HUES6 (cell line): ENCODE data around the gene CYP24A1.
A peak's percentile ranks its signal among the peaks of the same experiment; 100 is the strongest.
"Not testable (repeated sequence)": the region's sequence is repeated elsewhere in the genome, so short reads cannot be mapped to it uniquely, and the experiment has no call there.

Source experiments
- H3K27ac ChIP-seq: 2 replicates; pipeline ENCODE4 v1.7.0; 2013; ENCODE audit warnings: low read depth, mild to moderate bottlenecking, low read length, inconsistent platforms
- H3K27me3 ChIP-seq: 2 replicates; pipeline ENCODE4 v1.6.1; 2013; ENCODE audit warnings: low read length; ENCODE audit not compliant: control insufficient read depth, insufficient read depth
- H3K36me3 ChIP-seq: 2 replicates; pipeline ENCODE4 v1.6.1; 2013; ENCODE audit warnings: low read length; ENCODE audit not compliant: control insufficient read depth, insufficient read depth
- H3K4me1 ChIP-seq: 2 replicates; pipeline ENCODE4 v1.6.1; 2013; ENCODE audit warnings: low read length; ENCODE audit not compliant: control insufficient read depth, insufficient read depth
- H3K4me3 ChIP-seq: 2 replicates; pipeline ENCODE4 v1.5.1; 2013; ENCODE audit warnings: low read depth, low read length
- H3K9ac ChIP-seq: one replicate; pipeline ENCODE4 v1.6.1; 2013; ENCODE audit warnings: mild to moderate bottlenecking, low read length
- H3K9me3 ChIP-seq: 2 replicates; pipeline ENCODE4 v1.6.1; 2013; ENCODE audit warnings: low read depth, low read length; ENCODE audit not compliant: control insufficient read depth, insufficient read depth

Gene CYP24A1

DNA sequence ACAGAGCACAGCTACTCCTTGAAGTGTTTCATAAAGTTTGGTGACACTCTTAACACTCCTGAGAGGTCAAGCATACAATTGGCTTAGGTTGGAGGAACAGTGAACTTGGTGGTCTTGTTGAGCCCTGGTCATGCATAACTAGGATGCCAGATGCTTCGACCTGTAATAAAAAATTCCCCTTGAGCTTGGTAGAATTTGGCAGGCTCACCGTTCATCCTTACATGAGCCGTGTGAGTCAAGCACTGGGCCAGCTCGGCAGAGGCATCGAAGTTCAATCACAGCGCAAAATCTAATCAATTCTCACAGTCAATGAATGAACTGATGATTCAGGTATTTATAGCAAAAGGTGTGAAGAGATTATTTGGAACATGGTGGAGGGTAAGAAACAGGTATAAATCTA, 33.7 kb downstream of the CYP24A1 start:
- Histone ChIP-seq H3K36me3 (no peaks in the 10 kb centered on the region), H3K27me3 (no peaks in the 10 kb centered on the region), H3K4me1 (no peaks in the 10 kb centered on the region), H3K27ac (no peak overlapping the region), H3K9ac (no peak overlapping the region), H3K9me3 (peaks cover 22% of the 10 kb centered on the region), H3K4me3 (no peak overlapping the region)

GRCh38 chr20:54139188-54139587, 34.6 kb downstream of the CYP24A1 start:
- H3K9ac ChIP-seq, result no peak overlapping the region
- no peak overlapping the region for H3K27ac ChIP-seq
- H3K27me3 ChIP-seq, result no peaks in the 10 kb centered on the region

GRCh38 chr20:54138427-54138826, 35.4 kb downstream of the CYP24A1 start:
- H3K36me3 ChIP-seq, result no peaks in the 10 kb centered on the region
- H3K9me3 ChIP-seq, result peaks cover 22% of the 10 kb centered on the region
- H3K27me3 ChIP-seq, result no peaks in the 10 kb centered on the region
- no peak overlapping the region for H3K4me3 ChIP-seq
- H3K4me1 ChIP-seq, result peaks cover 2% of the 10 kb centered on the region
- H3K9ac ChIP-seq, result no peak overlapping the region
- no peak overlapping the region for H3K27ac ChIP-seq

More at GRCh38 chr20:54139188-54139587, 34.6 kb downstream of the CYP24A1 start:
- Histone ChIP-seq H3K36me3 (no peaks in the 10 kb centered on the region), H3K9me3 (peaks cover 22% of the 10 kb centered on the region), H3K4me1 (no peaks in the 10 kb centered on the region), H3K4me3 (no peak overlapping the region)

GRCh38 chr20:54137115-54137514, 36.7 kb downstream of the CYP24A1 start:
- Histone ChIP-seq H3K27ac (no peak overlapping the region), H3K9ac (no peak overlapping the region), H3K9me3 (peaks cover 19% of the 10 kb centered on the region), H3K4me3 (no peak overlapping the region), H3K4me1 (peaks cover 13% of the 10 kb centered on the region), H3K27me3 (no peaks in the 10 kb centered on the region), H3K36me3 (no peaks in the 10 kb centered on the region)

- peaks cover 7% of the 10 kb centered on the region; the same call in 1 of the 2 replicates for H3K9me3 ChIP-seq
- H3K36me3 ChIP-seq, result no peaks in the 10 kb centered on the region
- no peak overlapping the region for H3K9ac ChIP-seq
- H3K27ac ChIP-seq, result no peak overlapping the region
- no peaks in the 10 kb centered on the region for H3K27me3 ChIP-seq
- H3K4me3 ChIP-seq, result no peak overlapping the region
- H3K4me1 ChIP-seq, result peaks cover 13% of the 10 kb centered on the region
Measured at GRCh38 chr20:54134445-54135220, 39.2 kb downstream of the CYP24A1 start.

DNA sequence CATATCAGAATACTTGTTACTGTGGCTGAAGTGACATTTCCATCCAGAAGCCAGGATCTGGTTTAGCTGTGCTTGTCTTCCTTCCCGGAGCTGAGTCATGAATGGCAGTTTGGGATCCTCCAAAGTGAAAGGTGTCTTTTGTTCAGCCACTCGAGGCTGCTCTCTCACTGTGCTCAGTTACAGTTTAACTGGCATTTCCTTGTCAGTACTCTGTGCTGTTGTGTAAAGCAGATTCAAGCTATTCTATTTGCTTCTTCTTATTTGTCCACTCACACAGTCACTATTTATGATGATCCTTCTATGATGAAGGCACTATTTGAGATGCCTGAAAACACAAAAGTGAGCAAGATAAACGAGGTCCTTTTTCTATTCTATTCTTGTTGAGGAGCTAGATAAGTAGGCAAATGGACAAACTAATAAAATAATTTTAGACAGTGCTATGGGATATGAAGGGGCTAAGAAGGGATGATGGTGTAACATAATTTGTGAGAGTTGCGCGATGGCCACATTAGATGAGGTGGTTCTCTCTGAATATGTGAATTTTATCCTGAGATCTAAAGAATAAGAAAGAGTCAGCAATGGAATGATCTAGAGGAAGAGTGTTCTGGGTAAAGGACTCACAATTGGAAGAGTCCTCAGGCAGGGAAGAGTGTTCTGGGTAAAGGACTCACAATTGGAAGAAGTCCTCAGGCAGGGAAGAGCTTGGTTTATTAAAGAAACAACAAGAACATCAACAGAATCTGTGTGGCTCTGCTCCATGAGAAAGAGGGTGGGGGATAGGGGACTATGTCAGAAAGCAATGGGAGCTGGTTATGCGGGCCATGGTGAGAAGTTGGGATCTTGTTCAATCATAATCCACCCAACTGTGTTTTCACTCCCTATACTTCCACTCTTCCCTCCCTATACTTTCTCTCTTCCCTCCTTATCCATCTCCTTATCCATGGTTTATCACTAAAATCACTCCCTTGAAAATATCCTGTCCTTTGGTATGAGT, 40.1 kb downstream of the CYP24A1 start:
- Histone ChIP-seq H3K27me3 (no peaks in the 10 kb centered on the region), H3K9ac (peak overlapping the region; percentile 57), H3K4me1 (peaks cover 13% of the 10 kb centered on the region), H3K4me3 (no peak overlapping the region), H3K9me3 (peaks cover 7% of the 10 kb centered on the region; the same call in 1 of the 2 replicates), H3K36me3 (no peaks in the 10 kb centered on the region), H3K27ac (no peak overlapping the region)

DNA sequence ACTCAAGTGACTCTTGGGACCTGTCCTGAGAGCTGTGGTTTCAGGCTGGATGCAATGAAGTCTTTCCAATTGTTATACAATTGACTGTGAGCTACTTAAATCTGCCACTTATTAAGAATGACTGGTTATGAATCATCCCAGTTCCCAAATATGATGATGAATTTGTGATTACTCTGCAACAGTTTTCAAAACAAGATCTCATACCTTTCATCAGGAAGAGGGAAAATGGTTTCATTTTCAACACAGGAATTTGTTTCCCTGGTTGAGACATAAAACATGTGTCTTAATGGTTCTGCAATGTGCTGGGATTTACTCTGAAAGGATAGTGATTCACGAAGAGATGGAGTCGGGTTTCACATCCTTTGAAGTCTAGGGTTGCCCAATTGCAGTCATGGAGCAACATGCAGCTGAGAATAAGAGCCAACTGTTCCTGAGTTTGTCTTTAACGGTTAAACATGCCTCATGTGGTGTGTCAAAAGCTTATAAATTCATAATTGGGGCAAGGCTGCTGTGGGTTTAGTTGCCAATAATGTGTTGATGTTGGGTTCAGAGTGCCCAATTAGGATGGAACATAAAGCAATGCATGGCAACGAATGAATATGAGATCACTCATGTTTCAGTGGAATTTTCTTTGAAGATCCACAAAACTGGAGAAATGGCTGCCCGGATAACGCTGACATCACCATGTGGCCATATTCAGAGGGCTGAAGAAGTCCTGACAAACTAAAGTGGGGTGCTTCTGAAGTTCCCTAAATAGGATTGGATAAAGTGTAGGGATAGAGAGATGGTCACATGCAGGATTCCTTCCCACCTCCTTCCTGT, 41.0 kb downstream of the CYP24A1 start:
- Histone ChIP-seq H3K27me3 (no peaks in the 10 kb centered on the region), H3K4me3 (no peak overlapping the region), H3K9ac (peak overlapping the region; percentile 57), H3K9me3 (peaks cover 7% of the 10 kb centered on the region; the same call in 1 of the 2 replicates), H3K4me1 (peaks cover 13% of the 10 kb centered on the region), H3K27ac (no peak overlapping the region; the same call in 1 of the 2 replicates), H3K36me3 (no peaks in the 10 kb centered on the region)

DNA sequence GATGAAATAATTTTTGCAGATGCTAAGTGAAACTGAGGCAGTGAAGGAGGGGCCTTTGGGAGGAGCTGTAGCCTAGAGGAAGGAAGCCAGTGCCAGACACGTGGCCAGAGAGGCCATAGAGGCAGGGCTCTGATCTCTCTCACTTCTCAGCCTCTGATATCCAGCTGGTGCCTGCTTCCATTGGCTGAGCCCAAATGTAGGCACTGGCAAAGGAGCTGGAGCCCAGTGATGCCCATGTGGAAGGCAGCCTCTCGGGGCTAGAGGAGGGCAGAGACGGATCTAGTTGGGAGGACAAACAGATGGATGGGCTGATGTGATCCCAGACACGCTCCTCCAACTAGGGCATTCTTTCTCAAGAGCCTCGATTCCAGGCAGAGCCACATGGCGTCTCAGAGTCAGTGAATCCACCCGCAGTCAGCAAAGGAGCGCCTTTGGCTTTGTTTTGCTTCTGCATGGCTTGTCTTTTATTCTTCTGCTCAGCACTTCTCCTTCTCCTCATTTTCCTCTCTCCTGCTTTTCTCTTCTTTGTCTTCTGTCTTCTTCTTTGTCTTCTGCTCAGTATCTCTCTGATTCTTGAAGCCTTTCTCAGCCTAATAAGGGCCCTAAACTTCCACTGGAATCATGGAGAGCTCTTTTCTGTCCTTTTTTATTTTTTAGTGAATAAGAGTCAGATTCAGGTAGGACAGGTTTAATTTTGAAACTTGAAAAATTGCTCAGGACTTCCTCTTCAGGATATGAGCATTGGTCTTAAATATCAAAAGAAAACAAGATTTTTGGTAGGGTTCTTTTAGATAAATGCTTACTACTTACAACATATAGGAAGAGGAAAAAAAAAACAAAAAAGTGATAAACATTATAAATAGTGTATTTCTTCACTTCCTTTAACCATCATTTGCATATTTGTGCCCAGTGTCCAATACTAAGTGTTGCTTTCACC, 41.8 kb downstream of the CYP24A1 start:
- no peak overlapping the region for H3K27ac ChIP-seq
- no peaks in the 10 kb centered on the region for H3K27me3 ChIP-seq
- H3K4me3 ChIP-seq, result no peak overlapping the region
- peaks cover 13% of the 10 kb centered on the region for H3K4me1 ChIP-seq
- H3K9ac ChIP-seq, result no peak overlapping the region
- H3K9me3 ChIP-seq, result peaks cover 7% of the 10 kb centered on the region; the same call in 1 of the 2 replicates
- H3K36me3 ChIP-seq, result no peaks in the 10 kb centered on the region

GRCh38 chr20:54131125-54131524, 42.7 kb downstream of the CYP24A1 start:
- not testable (repeated sequence) for H3K36me3 ChIP-seq, H3K27me3 ChIP-seq, H3K9ac ChIP-seq, H3K27ac ChIP-seq, H3K9me3 ChIP-seq, H3K4me3 ChIP-seq
- peaks cover 13% of the 10 kb centered on the region for H3K4me1 ChIP-seq

DNA sequence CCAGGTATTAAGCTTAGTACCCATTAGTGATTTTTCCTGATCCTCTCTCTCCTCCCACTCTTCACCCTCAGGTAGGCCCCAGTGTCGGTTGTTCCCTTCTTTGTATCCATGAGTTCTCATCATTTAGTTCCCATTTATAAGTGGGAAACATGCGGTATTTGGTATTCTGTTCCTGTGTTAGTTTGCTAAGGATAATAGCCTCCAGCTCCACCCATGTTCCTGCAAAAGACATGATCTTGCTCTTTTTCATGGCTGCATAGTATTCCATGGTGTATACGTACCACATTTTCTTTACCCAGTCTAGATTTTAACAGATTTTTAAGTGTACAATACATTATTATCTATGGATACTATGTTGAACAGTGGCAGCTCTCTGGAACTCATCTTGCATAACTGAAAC, 44.4 kb downstream of the CYP24A1 start:
- H3K9ac ChIP-seq, result no peak overlapping the region
- no peaks in the 10 kb centered on the region for H3K27me3 ChIP-seq
- no peaks in the 10 kb centered on the region for H3K9me3 ChIP-seq
- H3K27ac ChIP-seq, result no peak overlapping the region
- H3K36me3 ChIP-seq, result no peaks in the 10 kb centered on the region
- no peak overlapping the region for H3K4me3 ChIP-seq
- peaks cover 13% of the 10 kb centered on the region for H3K4me1 ChIP-seq
